ENCODE data around the gene TBC1D8.

GRCh38 chr2:101001691-101002561 is 149.3 kb downstream of the TBC1D8 start, which contains the start of gene RPL31:
- TF ChIP-seq CTCF (IDR thresholded peaks at IDR 0.05; ENCODE audit: control extremely low read depth in 1 of 3, insufficient read depth in 1 of 3, low read depth in 1 of 3, low read length in 3 of 3) (no peak; a peak in 1 of 4 replicates), POLR2A (IDR thresholded peaks at IDR 0.05; ENCODE audit: control extremely low read depth in 1 of 2, low read depth in 2 of 2, low read length in 2 of 2) (peak; percentile 86 to 99), CHD2 (IDR thresholded peaks at IDR 0.05; ENCODE audit: low read length) (peak; percentile 50; the same call in 1 of the 2 replicates), EP300 (IDR thresholded peaks at IDR 0.05; ENCODE audit: borderline replicate concordance in 1 of 2, low read depth in 2 of 2, low read length in 2 of 2) (no peak), SP4 (IDR thresholded peaks at IDR 0.05; ENCODE audit: low read length) (no peak; the same call in 1 of the 2 replicates), RXRA (IDR thresholded peaks at IDR 0.05; ENCODE audit: insufficient read depth, low read depth, low read length) (no peak), EZH2 (IDR thresholded peaks at IDR 0.05; ENCODE audit: low read depth, low read length, severe bottlenecking) (no peak), KDM1A (IDR thresholded peaks at IDR 0.05; ENCODE audit: borderline replicate concordance, low read length) (no peak)
- TF ChIP-seq, protein P1, sequence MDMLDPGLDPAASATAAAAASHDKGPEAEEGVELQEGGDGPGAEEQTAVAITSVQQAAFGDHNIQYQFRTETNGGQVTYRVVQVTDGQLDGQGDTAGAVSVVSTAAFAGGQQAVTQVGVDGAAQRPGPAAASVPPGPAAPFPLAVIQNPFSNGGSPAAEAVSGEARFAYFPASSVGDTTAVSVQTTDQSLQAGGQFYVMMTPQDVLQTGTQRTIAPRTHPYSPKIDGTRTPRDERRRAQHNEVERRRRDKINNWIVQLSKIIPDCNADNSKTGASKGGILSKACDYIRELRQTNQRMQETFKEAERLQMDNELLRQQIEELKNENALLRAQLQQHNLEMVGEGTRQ (IDR thresholded peaks at IDR 0.05; ENCODE audit: low read length) = no peak
- TF ChIP-seq, protein P2, sequence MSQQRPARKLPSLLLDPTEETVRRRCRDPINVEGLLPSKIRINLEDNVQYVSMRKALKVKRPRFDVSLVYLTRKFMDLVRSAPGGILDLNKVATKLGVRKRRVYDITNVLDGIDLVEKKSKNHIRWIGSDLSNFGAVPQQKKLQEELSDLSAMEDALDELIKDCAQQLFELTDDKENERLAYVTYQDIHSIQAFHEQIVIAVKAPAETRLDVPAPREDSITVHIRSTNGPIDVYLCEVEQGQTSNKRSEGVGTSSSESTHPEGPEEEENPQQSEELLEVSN (IDR thresholded peaks at IDR 0.05) = peak; percentile 99
